ENCODE data around the gene OPN4. TPM values are rescaled to one million over a fixed set of nuclear protein-coding genes. Genes with fewer than 3 reads are reported as not detected.

The OPN4 gene
- total and polyA plus RNA-seq, 5 experiments from 2014 or later = not detected

DNA sequence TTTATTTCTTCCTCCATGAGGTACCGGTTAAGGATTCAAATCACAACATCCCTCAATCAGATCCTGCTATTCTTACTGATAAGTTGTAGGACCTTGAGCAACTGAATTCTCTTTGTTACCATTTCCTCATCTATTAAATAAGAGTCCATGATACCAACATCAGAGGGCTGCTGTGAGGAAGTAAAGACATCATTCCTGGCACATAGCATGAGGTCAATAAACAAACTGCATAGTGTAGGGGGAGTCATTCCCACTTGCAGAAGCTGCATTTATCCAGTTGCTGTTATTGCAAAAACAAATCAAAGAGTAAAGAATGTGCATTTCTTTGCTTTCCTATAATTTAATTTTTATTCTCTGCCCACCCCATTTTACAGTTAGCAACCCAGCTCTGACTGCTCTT is 50.8 kb downstream of the OPN4 start:
- ATAC-seq (no peak), DNase-seq (no peak)
- no peak overlapping the region for H3K27ac Mint-ChIP-seq
- H3K9me3 Mint-ChIP-seq = no peaks in the 10 kb centered on the region
- H3K4me3 Mint-ChIP-seq = no peak overlapping the region
- POLR2A ChIA-PET = no interaction called here
- H3K36me3 Mint-ChIP-seq = no peaks in the 10 kb centered on the region
- H3K4me1 Mint-ChIP-seq = peaks cover 0 to 4% (median 4%) of the 10 kb centered on the region in 4 donors
- peaks cover 0 to 6% (median 0%) of the 10 kb centered on the region in 5 donors for H3K27me3 Mint-ChIP-seq

DNA sequence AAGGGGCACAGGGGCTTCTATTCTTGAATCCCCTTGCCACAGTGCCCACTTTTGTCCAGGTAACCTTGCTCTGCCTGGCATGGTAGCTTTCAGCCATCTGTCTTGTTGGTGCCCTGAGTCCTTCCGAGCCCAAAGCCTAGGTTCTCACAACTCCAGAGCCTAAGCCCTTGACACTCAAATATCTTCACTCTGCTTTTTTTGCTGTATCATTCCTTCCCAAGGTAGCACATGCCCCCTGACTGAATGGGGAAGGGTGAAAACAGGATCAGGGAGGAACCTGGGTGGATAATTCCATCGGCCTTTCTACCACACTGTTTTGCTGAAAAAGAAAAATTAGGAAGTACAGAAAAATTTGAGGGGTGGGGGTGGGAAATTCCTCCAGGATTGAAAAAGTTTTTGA is 51.6 kb downstream of the OPN4 start:
- POLR2A ChIA-PET = no interaction called here
- H3K27me3 Mint-ChIP-seq = peaks cover 0 to 6% (median 0%) of the 10 kb centered on the region in 5 donors
- DNase-seq = no peak

DNA sequence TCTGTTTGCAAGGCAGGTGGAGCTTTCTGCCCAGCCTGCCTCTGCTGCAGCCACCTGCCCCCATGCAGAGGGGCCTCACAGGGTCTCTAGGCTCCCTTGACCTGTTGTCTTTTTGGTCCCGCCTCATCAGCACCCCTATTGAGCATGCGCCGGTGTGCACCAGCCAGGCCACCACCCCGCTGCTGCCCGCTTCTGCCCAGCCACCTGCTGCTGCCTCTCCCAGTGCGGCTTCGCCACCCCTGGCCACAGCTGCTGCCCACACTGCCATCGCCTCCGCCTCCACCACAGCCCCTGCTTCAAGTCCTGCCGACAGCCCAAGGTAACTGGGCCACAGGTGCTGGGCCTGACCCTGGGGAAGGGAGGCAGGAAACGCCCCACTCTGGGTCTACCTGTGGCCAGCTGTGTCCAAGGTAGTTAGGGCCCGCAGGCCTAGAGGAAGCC is 52.1 kb downstream of the OPN4 start:
- Mint-ChIP-seq H3K36me3 (no peaks in the 10 kb centered on the region), H3K9me3 (no peaks in the 10 kb centered on the region), H3K4me1 (peaks cover 6 to 14% (median 9%) of the 10 kb centered on the region in 4 donors), H3K27me3 (peaks cover 0 to 2% (median 0%) of the 10 kb centered on the region in 5 donors), H3K4me3 (peak overlapping the region in 1 of 10 donors; percentile 38), H3K27ac (no peak overlapping the region)
- POLR2A ChIA-PET = no interaction called here
- ATAC-seq (no peak), DNase-seq (no peak)

More for the DNA sequence above, 51.6 kb downstream of the OPN4 start:
- Mint-ChIP-seq H3K27ac (no peak overlapping the region), H3K9me3 (no peaks in the 10 kb centered on the region), H3K4me1 (peaks cover 5 to 12% (median 8%) of the 10 kb centered on the region in 4 donors), H3K36me3 (no peaks in the 10 kb centered on the region), H3K4me3 (no peak overlapping the region)
- ATAC-seq = no peak

DNA sequence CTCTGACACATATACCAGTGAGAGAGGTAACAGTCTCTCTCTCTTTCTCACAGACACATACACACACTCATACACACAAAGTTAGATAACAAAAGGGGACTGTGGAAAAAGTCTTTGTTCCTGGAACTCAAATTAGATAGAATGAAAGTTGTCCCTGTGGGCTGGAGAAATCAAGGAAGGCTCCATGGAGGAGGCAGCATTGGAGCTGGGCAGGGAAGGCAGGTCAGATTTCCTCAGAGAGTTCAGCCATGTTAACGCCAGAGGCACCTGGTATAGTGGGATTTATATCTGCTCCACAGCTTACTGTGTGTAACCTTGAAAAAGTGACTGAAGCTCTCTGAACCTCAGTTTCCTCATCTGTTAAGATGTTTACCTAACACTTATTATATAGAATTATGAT is 52.6 kb downstream of the OPN4 start:
- H3K27ac Mint-ChIP-seq = no peak overlapping the region

DNA sequence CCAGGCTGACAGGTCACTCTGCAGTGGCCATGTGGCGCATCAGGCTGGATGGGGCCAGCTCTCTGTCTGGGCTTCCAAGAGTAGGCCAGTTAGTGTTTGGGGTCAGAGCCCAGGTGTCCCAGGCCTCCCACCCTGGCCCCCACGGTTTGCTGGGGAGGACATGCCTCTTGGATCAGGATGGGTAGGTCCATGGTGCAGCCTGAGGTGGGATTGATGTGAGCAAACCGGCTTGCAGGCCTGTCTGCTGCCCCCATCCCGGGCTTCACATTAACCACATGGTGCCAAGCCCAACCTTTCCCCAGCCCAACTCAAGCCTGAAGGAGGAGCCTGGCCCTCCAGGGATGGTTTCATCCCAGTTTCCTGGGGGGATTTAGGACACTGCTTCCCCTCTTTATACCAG is 53.2 kb downstream of the OPN4 start:
- Mint-ChIP-seq H3K36me3 (no peaks in the 10 kb centered on the region), H3K4me3 (no peak overlapping the region), H3K4me1 (peaks cover 4 to 21% (median 16%) of the 10 kb centered on the region in 4 donors), H3K27ac (no peak overlapping the region), H3K27me3 (no peaks in the 10 kb centered on the region), H3K9me3 (no peaks in the 10 kb centered on the region)
- POLR2A ChIA-PET = no interaction called here
- DNase-seq (no peak), ATAC-seq (no peak)

More for the DNA sequence above, 52.6 kb downstream of the OPN4 start:
- Mint-ChIP-seq H3K4me1 (peaks cover 5 to 17% (median 11%) of the 10 kb centered on the region in 4 donors), H3K36me3 (no peaks in the 10 kb centered on the region), H3K4me3 (no peak overlapping the region), H3K27me3 (no peaks in the 10 kb centered on the region), H3K9me3 (no peaks in the 10 kb centered on the region)
- DNase-seq = no peak
- POLR2A ChIA-PET = no interaction called here
- ATAC-seq = no peak

DNA sequence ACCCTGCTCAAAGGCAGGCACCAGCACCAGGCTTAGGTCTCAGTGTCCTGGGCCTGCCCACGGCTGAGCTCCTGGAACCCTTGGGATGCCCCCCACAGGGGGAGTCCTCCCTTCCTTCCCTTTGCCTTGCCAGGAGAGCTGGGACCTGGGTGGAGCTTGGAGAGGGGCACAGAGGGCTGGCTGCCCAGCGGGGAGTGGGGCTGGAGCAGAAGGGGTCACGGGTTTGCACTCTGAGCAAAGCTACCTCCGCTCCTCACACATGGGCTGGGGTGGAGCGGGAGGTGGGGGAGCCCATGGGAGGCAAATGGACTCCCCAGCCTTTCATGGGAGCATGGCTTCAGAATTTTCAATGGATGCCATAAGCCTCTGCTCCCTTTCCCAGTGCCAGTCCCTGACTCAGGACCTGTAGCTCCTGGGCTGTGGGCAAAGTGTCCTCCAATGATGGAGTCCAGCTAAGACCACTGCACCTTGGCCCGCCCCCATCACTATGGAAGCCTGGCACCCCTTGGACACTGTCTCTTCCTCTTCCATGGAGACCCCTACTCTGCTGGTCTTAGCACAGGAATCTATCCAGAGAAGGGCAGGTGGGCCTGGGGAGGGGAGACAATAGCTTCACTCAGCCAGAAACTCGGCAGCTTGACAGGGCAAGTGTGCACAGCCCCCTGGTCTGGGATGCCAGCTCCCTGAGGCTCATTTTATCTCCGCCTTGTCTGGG is 53.9 kb downstream of the OPN4 start:
- Mint-ChIP-seq H3K27ac (peak overlapping the region in 3 of 10 donors; percentile 25 to 72 (median 29)), H3K9me3 (no peaks in the 10 kb centered on the region), H3K27me3 (no peaks in the 10 kb centered on the region), H3K4me1 (peaks cover 4 to 21% (median 16%) of the 10 kb centered on the region in 4 donors), H3K36me3 (no peaks in the 10 kb centered on the region), H3K4me3 (no peak overlapping the region)
- DNase-seq (no peak), ATAC-seq (no peak)
- POLR2A ChIA-PET = no interaction called here

DNA sequence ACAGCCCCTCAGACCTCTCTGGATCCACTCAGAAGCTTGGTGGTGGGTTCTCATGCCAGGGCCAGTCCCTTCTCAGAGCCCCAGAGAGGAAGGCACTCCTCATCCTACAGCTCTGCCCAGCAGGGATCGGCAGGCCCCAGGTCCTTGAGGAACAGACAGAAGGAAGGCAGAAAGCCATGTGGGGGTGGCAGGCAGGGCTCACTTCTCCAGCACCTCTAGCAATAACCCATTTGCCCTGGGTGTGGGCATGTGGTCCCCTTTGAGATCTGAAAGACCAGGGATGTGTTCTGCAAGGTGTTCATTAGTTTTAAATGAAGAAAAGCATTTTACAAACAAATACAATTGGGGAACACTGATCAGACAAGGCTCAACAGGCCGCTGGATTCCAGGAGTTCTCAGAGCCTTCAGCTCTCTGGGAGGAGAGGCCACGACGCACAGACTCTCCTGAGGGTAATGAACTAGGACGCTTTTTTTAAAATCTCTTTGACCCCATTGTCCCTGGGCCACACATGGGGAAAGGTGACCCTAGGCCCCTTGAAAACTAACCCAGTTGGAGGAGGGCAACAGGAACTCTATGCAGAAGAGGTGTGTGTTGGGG is 54.5 kb downstream of the OPN4 start:
- POLR2A ChIA-PET = no interaction called here
- peaks cover 4 to 21% (median 17%) of the 10 kb centered on the region in 4 donors for H3K4me1 Mint-ChIP-seq
- H3K9me3 Mint-ChIP-seq = no peaks in the 10 kb centered on the region
- no peak for DNase-seq
- H3K27ac Mint-ChIP-seq = peak overlapping the region in 6 of 10 donors; percentile 17 to 95 (median 46)
- no peaks in the 10 kb centered on the region for H3K27me3 Mint-ChIP-seq
- H3K4me3 Mint-ChIP-seq = peak overlapping the region in 1 of 10 donors; percentile 11
- no peak for ATAC-seq
- no peaks in the 10 kb centered on the region for H3K36me3 Mint-ChIP-seq

DNA sequence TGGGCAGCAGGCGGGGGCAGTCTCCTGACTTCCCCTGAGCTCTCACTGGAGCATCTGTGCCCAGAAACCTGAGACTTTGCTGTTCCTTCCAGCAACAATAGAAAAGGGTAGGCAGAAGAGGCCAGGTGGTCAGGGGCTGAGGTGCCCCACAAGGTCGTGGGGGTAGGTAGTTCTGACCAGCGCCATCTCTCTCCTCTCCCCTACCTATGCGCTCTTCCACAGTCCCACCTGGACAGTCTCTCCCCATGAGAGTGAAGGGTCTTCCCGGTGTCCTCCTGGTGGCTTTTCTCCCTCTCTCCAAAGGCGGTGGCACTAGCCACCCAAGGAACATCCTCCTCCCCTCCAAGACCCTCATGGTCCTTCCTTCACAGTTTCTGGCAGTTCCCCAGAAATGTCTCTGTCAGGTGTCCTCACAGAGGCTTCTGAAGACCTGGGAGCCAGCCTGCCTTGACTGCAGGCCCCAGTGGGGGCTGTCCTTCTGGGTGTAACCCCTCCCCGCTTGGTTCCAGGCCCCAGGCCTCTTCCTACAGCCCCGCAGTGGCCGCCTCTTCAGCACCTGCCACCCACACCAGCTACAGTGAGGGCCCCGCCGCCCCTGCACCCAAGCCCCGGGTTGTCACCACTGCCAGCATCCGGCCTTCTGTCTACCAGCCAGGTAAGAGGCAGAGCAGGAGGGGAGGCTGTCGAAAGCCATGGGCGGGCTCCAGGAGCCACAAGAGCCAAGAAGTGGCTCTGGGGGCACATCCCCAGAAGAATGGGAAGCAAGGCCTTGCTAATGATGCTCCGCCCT is 55.2 kb downstream of the OPN4 start:
- Mint-ChIP-seq H3K4me1 (peaks cover 4 to 21% (median 17%) of the 10 kb centered on the region in 4 donors), H3K27me3 (no peaks in the 10 kb centered on the region), H3K27ac (peak overlapping the region; percentile 59 to 98 (median 96)), H3K4me3 (peak overlapping the region; percentile 62 to 94 (median 86)), H3K36me3 (no peaks in the 10 kb centered on the region), H3K9me3 (no peaks in the 10 kb centered on the region)
- POLR2A ChIA-PET = no interaction called here
- DNase-seq (no peak), ATAC-seq (no peak)

DNA sequence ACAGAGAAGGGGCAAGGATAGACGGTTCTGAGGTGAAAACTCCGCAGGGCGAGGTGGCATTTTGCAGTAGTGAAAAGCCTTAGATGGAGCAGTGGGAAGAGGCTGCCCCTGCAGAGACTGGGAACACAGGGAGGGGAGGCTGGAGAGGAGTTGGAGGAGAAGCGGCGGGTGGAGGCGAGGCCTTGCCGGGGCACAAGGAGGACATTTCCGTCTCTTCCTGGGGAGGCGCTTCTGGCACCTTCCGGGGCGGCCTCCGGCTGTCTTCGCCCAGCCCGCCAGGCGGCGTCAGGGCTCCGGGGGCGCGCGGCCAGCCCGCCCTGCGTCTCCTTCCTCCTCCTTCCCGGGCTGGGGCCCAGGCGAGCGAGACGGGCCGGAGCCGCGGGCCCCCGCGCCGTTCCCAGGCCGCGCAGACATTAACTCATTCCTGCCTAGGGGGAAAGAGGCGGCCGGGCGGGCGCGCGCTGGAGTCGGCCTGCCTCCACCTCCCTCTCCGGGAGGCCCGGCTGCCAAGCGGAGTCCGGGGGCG is 56.7 kb downstream of the OPN4 start:
- peak; percentile 90 for ATAC-seq
- no peaks in the 10 kb centered on the region for H3K9me3 Mint-ChIP-seq
- peaks cover 4 to 21% (median 17%) of the 10 kb centered on the region in 4 donors for H3K4me1 Mint-ChIP-seq
- POLR2A ChIA-PET = interaction anchor here (1.2 to 2.3 kb wide), 4 partner anchors 10 to 311 kb away, joined by 3 to 9 read pairs (median 7); partner anchors contain the start of gene BMPR1A
- DNase-seq = peak; percentile 74 to 90 (median 81)
- H3K4me3 Mint-ChIP-seq = peak overlapping the region; percentile 74 to 94 (median 90)
- no peaks in the 10 kb centered on the region for H3K36me3 Mint-ChIP-seq
- peak overlapping the region; percentile 89 to 98 (median 96) for H3K27ac Mint-ChIP-seq
- no peaks in the 10 kb centered on the region for H3K27me3 Mint-ChIP-seq

DNA sequence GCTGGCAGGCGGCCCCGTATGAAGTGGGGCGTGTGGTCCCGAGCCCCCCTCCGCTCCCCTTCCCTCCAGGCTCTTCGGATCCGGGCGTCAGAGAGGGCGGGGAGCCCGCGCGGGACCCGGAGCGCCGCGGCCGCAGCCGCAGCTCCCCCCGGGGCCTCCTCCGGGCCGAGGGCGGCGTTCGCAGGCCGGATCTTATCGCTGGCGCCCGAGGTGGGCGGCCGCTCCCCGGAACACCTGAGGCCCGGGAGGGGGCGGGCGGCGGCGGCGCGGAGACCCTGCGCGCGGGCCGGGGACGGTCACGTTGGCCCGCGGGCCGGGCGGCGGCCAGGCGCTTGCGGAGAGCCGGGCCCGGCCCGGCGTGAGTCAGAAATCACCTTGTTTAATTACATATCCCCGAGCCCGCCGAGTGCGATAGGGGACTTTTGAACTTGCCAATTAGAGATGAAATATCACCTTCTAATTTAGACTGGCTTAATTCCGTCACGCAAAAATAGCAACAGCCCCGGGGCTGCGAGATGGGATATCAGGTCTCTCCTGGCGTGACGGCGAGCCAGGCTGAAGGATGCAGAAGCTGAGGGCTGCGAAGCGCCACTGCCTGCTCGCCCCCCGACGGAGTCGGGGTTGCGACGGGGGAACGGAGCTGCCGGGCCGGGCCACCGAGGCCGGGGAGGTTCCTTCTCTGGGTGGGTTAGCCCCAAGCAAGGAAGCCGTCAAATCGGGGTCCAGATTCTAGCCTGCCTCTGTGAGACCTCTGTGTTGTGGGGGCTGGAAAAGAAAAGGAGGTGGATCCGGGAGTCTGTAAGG is 57.4 kb downstream of the OPN4 start:
- peak; percentile 61 to 71 for ATAC-seq

DNA sequence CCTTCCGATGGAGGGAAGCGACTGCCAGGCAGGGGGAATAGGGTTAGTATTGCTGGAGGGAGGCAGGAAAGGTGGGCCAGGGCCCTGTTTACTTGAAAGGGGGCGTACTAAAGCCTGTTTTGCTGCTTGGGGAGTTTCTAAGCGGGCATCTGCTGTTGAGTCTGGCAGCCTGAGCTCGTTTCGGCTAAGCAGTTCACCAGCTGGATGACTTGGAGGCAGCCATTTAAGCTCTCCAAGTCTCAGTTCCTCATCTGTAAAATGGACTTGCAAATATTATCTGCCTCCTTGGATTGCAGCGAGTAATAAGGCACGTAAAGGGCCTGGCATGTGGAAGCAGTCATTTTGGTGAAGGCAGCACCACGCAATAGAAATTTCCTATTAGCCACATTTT is 58.0 kb downstream of the OPN4 start:
- no peak for DNase-seq
- H3K27me3 Mint-ChIP-seq = no peaks in the 10 kb centered on the region
- no peaks in the 10 kb centered on the region for H3K9me3 Mint-ChIP-seq
- peaks cover 4 to 21% (median 17%) of the 10 kb centered on the region in 4 donors for H3K4me1 Mint-ChIP-seq
- peak overlapping the region; percentile 82 to 97 (median 95) for H3K27ac Mint-ChIP-seq
- ATAC-seq = no peak
- no peaks in the 10 kb centered on the region for H3K36me3 Mint-ChIP-seq
- peak overlapping the region; percentile 74 to 90 (median 87) for H3K4me3 Mint-ChIP-seq
- POLR2A ChIA-PET = interaction anchor here (0.6 to 2.3 kb wide), 8 partner anchors 31 to 383 kb away, joined by 3 to 9 read pairs (median 4); partner anchors contain the start of genes BMPR1A and SHLD2

More for the DNA sequence above, 57.4 kb downstream of the OPN4 start:
- Mint-ChIP-seq H3K4me3 (peak overlapping the region; percentile 74 to 92 (median 87)), H3K27me3 (no peaks in the 10 kb centered on the region), H3K36me3 (no peaks in the 10 kb centered on the region), H3K9me3 (no peaks in the 10 kb centered on the region), H3K4me1 (peaks cover 4 to 21% (median 17%) of the 10 kb centered on the region in 4 donors), H3K27ac (peak overlapping the region; percentile 82 to 97 (median 95))
- peak in 8 of 10 donors; percentile 32 to 74 (median 50) for DNase-seq
- POLR2A ChIA-PET = interaction anchor here (0.9 to 2.3 kb wide), 8 partner anchors 9 to 384 kb away, joined by 3 to 9 read pairs (median 4); partner anchors contain the start of genes BMPR1A and SHLD2

Measured in naive thymus-derived CD8-positive, alpha-beta T cell (primary cell).